ENCODE data around the gene ACTN1. TPM values are rescaled to one million over a fixed set of nuclear protein-coding genes. Genes with fewer than 3 reads are reported as not detected.

ACTN1 gene
- total RNA-seq, 4 donors from 2014 or later: 103 to 254 (median 136) TPM

- TF ChIP-seq CTCF (IDR thresholded peaks at IDR 0.05): no peak
- DNase-seq (ENCODE audit: low spot score): no peak
- no peak for ATAC-seq (ENCODE audit: low FRiP score)
Observed at GRCh38 chr14:68969278-68970033, 9.6 kb downstream of the ACTN1 start.

GRCh38 chr14:68968721-68969120, 10.4 kb downstream of the ACTN1 start:
- TF ChIP-seq CTCF (IDR thresholded peaks at IDR 0.05): no peak
- DNase-seq (ENCODE audit: low spot score) (no peak), ATAC-seq (ENCODE audit: low FRiP score) (no peak)

GRCh38 chr14:68968051-68968450, 11.1 kb downstream of the ACTN1 start:
- peak; percentile 18 for DNase-seq (ENCODE audit: low spot score)
- ATAC-seq (ENCODE audit: low FRiP score): no peak
- no peak for TF ChIP-seq CTCF (IDR thresholded peaks at IDR 0.05)

- no peak for ATAC-seq (ENCODE audit: low FRiP score)
- peak; percentile 8 for DNase-seq (ENCODE audit: low spot score)
- TF ChIP-seq CTCF (IDR thresholded peaks at IDR 0.05): no peak
Observed at GRCh38 chr14:68967459-68967940, 11.6 kb downstream of the ACTN1 start.

GRCh38 chr14:68966872-68967301, 12.2 kb downstream of the ACTN1 start:
- no peak for TF ChIP-seq CTCF (IDR thresholded peaks at IDR 0.05)
- ATAC-seq (ENCODE audit: low FRiP score): no peak
- DNase-seq (ENCODE audit: low spot score): peak; percentile 12

GRCh38 chr14:68965261-68965761, 13.8 kb downstream of the ACTN1 start:
- no peak for ATAC-seq (ENCODE audit: low FRiP score)
- TF ChIP-seq CTCF (IDR thresholded peaks at IDR 0.05): no peak
- no peak for DNase-seq (ENCODE audit: low spot score)
